Measurements from ENCODE around the gene CAPN12.

- no peak for TF ChIP-seq CTCF (IDR thresholded peaks at IDR 0.05)
- TF ChIP-seq POLR2AphosphoS5 (IDR thresholded peaks at IDR 0.05): no peak
- TF ChIP-seq POLR2A (IDR thresholded peaks at IDR 0.05; ENCODE audit: low read depth): no peak
- no peak for TF ChIP-seq EP300 (IDR thresholded peaks at IDR 0.05)
These were observed 37.3 kb downstream of the CAPN12 start for GRCh38 chr19:38706792-38707511.

Measured in esophagus muscularis mucosa (tissue), 4 donors.